NCI-H510A treated with DMSO at 0.1 percent for 48 hours (cell line): ENCODE measurements around the gene RAB40C.
"Not testable (repeated sequence)": the region's sequence is repeated elsewhere in the genome, so short reads cannot be mapped to it uniquely, and the experiment has no call there.

Source experiments
- DNase-seq: peaks from one replicate; lab custom pipeline; 2025; lab: John Stamatoyannopoulos, UW

RAB40C gene

GRCh38 chr16:590815-591200 lies 942 bp downstream of the RAB40C start:
- no peak for DNase-seq

GRCh38 chr16:591231-591630 lies 1.4 kb downstream of the RAB40C start:
- DNase-seq: no peak

GRCh38 chr16:591892-592517 lies 2.1 kb downstream of the RAB40C start:
- DNase-seq: no peak

GRCh38 chr16:592518-593306 lies 2.8 kb downstream of the RAB40C start:
- DNase-seq: peak; percentile 79

- DNase-seq: peak; percentile 46
Measured at GRCh38 chr16:593406-593805, 3.5 kb downstream of the RAB40C start.

- no peak for DNase-seq
Measured at GRCh38 chr16:593807-594206, 3.9 kb downstream of the RAB40C start.

- DNase-seq: no peak
Measured at GRCh38 chr16:595094-595528, 5.2 kb downstream of the RAB40C start.

- no peak for DNase-seq
Measured at GRCh38 chr16:595942-596735, 6.3 kb downstream of the RAB40C start.

GRCh38 chr16:596736-597060 lies 6.8 kb downstream of the RAB40C start:
- peak; percentile 21 for DNase-seq

GRCh38 chr16:597655-598054 lies 7.8 kb downstream of the RAB40C start:
- not testable (repeated sequence) for DNase-seq

GRCh38 chr16:598823-599739 lies 9.2 kb downstream of the RAB40C start:
- DNase-seq: no peak

GRCh38 chr16:600781-601180 lies 10.9 kb downstream of the RAB40C start:
- DNase-seq: no peak

GRCh38 chr16:603933-604332 lies 14.1 kb downstream of the RAB40C start:
- DNase-seq: no peak

GRCh38 chr16:606656-607307 lies 16.9 kb downstream of the RAB40C start:
- no peak for DNase-seq

GRCh38 chr16:608019-608418 lies 18.2 kb downstream of the RAB40C start:
- no peak for DNase-seq

GRCh38 chr16:609316-609715 lies 19.4 kb downstream of the RAB40C start:
- DNase-seq: no peak

GRCh38 chr16:609984-610383 lies 20.1 kb downstream of the RAB40C start:
- no peak for DNase-seq

- no peak for DNase-seq
Measured at GRCh38 chr16:610513-611381, 20.9 kb downstream of the RAB40C start.

- DNase-seq: no peak
Measured at GRCh38 chr16:615122-615521, 25.3 kb downstream of the RAB40C start.
